GM12892 (cell line): ENCODE results near the gene STAT6.

Source experiments
- POLR2A ChIP-seq: IDR thresholded peaks from 2 replicates; pipeline ENCODE4 v1.6.1; 2011; ENCODE audit warnings: low read depth, low read length, control low read depth
- POLR2AphosphoS5 ChIP-seq: IDR thresholded peaks from 2 replicates; pipeline ENCODE4 v1.6.1; 2011; ENCODE audit warnings: low read depth, low read length, control low read depth

GRCh38 chr12:57146961-57147944, 36.1 kb upstream of the STAT6 start, which contains the start of gene LRP1-AS:
- TF ChIP-seq POLR2A = no peak
- no peak for TF ChIP-seq POLR2AphosphoS5
